ENCODE data around the gene MAG. TPM values are rescaled to one million over a fixed set of nuclear protein-coding genes. Genes with fewer than 3 reads are reported as not detected.

The MAG gene
- total and polyA plus RNA-seq, 2 of the 8 experiments (the other 6 are each of a cell fraction or from before 2014, with no cell fraction given) = 0.20 to 1.3 TPM

- TF ChIP-seq CHD7 (IDR thresholded peaks at IDR 0.05; ENCODE audit: insufficient replicate concordance, low read length) (no peak), EGR1 (IDR thresholded peaks at IDR 0.05; ENCODE audit: borderline replicate concordance, low read depth, low read length) (no peak), CHD2 (IDR thresholded peaks at IDR 0.05; ENCODE audit: low read length) (no peak), SAP30 (IDR thresholded peaks at IDR 0.05; ENCODE audit: insufficient read depth, insufficient replicate concordance, low read length) (no peak), RAD21 (IDR thresholded peaks at IDR 0.05 in 1 of 2, conservative IDR thresholded peaks at IDR 0.05 in 1 of 2; ENCODE audit: low read depth in 2 of 2, low read length in 2 of 2) (no peak), JUN (IDR thresholded peaks at IDR 0.05; ENCODE audit: low read depth, low read length) (no peak), ATF2 (IDR thresholded peaks at IDR 0.05; ENCODE audit: low read length) (no peak), SP1 (IDR thresholded peaks at IDR 0.05; ENCODE audit: low read depth, low read length) (no peak), CHD1 (IDR thresholded peaks at IDR 0.05; ENCODE audit: low read depth, low read length) (no peak)
Observed at GRCh38 chr19:35310811-35311465, 19.0 kb downstream of the MAG start (continued).

All from H1 (cell line).